HepG2 (cell line): ENCODE data around the gene MGST2. TPM values are rescaled to one million over a fixed set of nuclear protein-coding genes. Genes with fewer than 3 reads are reported as not detected.

Experiments used
- AGO1 ChIP-seq: fragments of 200-400 bp; formaldehyde crosslinking; IDR thresholded peaks from 2 replicates; pipeline ENCODE4 v1.6.1; 2017; ENCODE audit warnings: mild to moderate bottlenecking, low read depth, low read length, moderate library complexity; ENCODE audit not compliant: poor library complexity, severe bottlenecking
- BRCA1 ChIP-seq: sonication (generic); formaldehyde crosslinking; IDR thresholded peaks from 2 replicates; pipeline ENCODE4 v1.4.0; 2020; ENCODE audit warnings: missing genetic modification reagents
- CBX5 ChIP-seq: sonication (generic); formaldehyde crosslinking; IDR thresholded peaks from 2 replicates; pipeline ENCODE4 v1.4.0; 2020; ENCODE audit warnings: missing genetic modification reagents, borderline replicate concordance
- HDAC2 ChIP-seq: sonication (generic); formaldehyde crosslinking; IDR thresholded peaks from 2 replicates; pipeline ENCODE4 v1.4.0; 2020; ENCODE audit warnings: missing genetic modification reagents
- HMGA1 ChIP-seq: sonication (generic); formaldehyde crosslinking; conservative IDR thresholded peaks from 2 replicates; pipeline ENCODE4 v1.4.0; 2020; ENCODE audit warnings: missing genetic modification reagents
- KDM2A ChIP-seq: sonication (generic); formaldehyde crosslinking; IDR thresholded peaks from 2 replicates; pipeline ENCODE4 v1.4.0; 2020; ENCODE audit warnings: low read depth, missing genetic modification reagents, borderline replicate concordance
- MIER3 ChIP-seq: IDR thresholded peaks from 2 replicates; pipeline ENCODE4 v1.6.1; 2016; ENCODE audit warnings: missing compliant biosample characterization, borderline replicate concordance
- NCOA2 ChIP-seq: sonication (generic); formaldehyde crosslinking; IDR thresholded peaks from 2 replicates; pipeline ENCODE4 v1.8.0; 2022; ENCODE audit warnings: inconsistent platforms
- RARG ChIP-seq: sonication (generic); formaldehyde crosslinking; IDR thresholded peaks from 2 replicates; pipeline ENCODE4 v1.4.0; 2020; ENCODE audit warnings: low read depth, mild to moderate bottlenecking, missing genetic modification reagents
- SMC3 ChIP-seq: IDR thresholded peaks from 2 replicates; pipeline ENCODE4 v1.6.1; 2011; ENCODE audit warnings: low read length, improper control_type of control experiment
- SP5 ChIP-seq: IDR thresholded peaks from 2 replicates; pipeline ENCODE4 v1.6.1; 2016; ENCODE audit warnings: low read depth, borderline replicate concordance
- TGIF2 ChIP-seq: IDR thresholded peaks from 2 replicates; pipeline ENCODE4 v1.6.1; 2016; ENCODE audit warnings: control low read depth, missing compliant biosample characterization
- TOE1 ChIP-seq: sonication (generic); formaldehyde crosslinking; IDR thresholded peaks from 2 replicates; pipeline ENCODE4 v1.4.0; 2020; ENCODE audit warnings: mild to moderate bottlenecking, missing genetic modification reagents
- ZBTB4 ChIP-seq: sonication (generic); formaldehyde crosslinking; IDR thresholded peaks from 2 replicates; pipeline ENCODE4 v1.4.0; 2020; ENCODE audit warnings: missing genetic modification reagents, mild to moderate bottlenecking, borderline replicate concordance
- ZFX ChIP-seq: sonication (generic); formaldehyde crosslinking; IDR thresholded peaks from 2 replicates; pipeline ENCODE4 v1.4.0; 2020; ENCODE audit warnings: mild to moderate bottlenecking, low read depth, missing genetic modification reagents, moderate library complexity
- ZMYM4 ChIP-seq: sonication (generic); formaldehyde crosslinking; IDR thresholded peaks from 2 replicates; pipeline ENCODE4 v1.8.1; 2023; ENCODE audit warnings: mild to moderate bottlenecking, missing genetic modification reagents
- ZNF562 ChIP-seq: sonication (generic); formaldehyde crosslinking; IDR thresholded peaks from 2 replicates; pipeline ENCODE4 v1.8.0; 2022; ENCODE audit warnings: missing genetic modification reagents, borderline replicate concordance
- ZNF614 ChIP-seq: IDR thresholded peaks from 2 replicates; pipeline ENCODE4 v1.6.1; 2018; ENCODE audit warnings: missing biosample characterization, missing genetic modification reagents, inconsistent platforms, borderline replicate concordance
- ZNF747 ChIP-seq: sonication (generic); formaldehyde crosslinking; IDR thresholded peaks from 2 replicates; pipeline ENCODE4 v1.8.1; 2023; ENCODE audit warnings: missing genetic modification reagents, mild to moderate bottlenecking, borderline replicate concordance
- polyA plus RNA-seq, 8 experiments: library from polyadenylated mRNA; depleted of rRNA in 3 of 8; stranded (reverse) in 7 of 8; unstranded in 1 of 8; fragments of >200 nt; fragmentation: Illumina TruSeq in 4 of 8; extraction: Trizol in 4 of 8; gene quantifications; 2 replicates each; pipeline versions ENCODE4 v1.2.1 to v1.2.3, GENCODE V29; 2011 to 2016; ENCODE audit warnings: low read depth in 4 of 8, missing spikeins in 1 of 8, mixed read lengths in 1 of 8; ENCODE audit not compliant: insufficient read depth in 1 of 8
- total RNA-seq, 5 experiments: library from RNA; depleted of rRNA; stranded (reverse); fragments of >200 nt; fragmentation: Illumina TruSeq; extraction: Trizol; gene quantifications; 2 replicates each; pipeline ENCODE4 v1.2.3, GENCODE V29; 2016; ENCODE audit warnings: low read depth in 1 of 5
- TF ChIP-seq, protein P1 (sequence below): sonication (generic); formaldehyde crosslinking; IDR thresholded peaks from 2 replicates; pipeline ENCODE4 v1.4.0; 2020; ENCODE audit warnings: missing genetic modification reagents
- TF ChIP-seq, protein P2 (sequence below): sonication (generic); formaldehyde crosslinking; IDR thresholded peaks from 2 replicates; pipeline ENCODE4 v1.4.0; 2020; ENCODE audit warnings: missing genetic modification reagents
- TF ChIP-seq, protein P3 (sequence below): sonication (generic); formaldehyde crosslinking; IDR thresholded peaks from 2 replicates; pipeline ENCODE4 v1.4.0; 2020; ENCODE audit warnings: mild to moderate bottlenecking, missing genetic modification reagents

Gene MGST2
- total and polyA plus RNA-seq, 2 of the 13 experiments (the other 11 are each of a cell fraction or from before 2014, with no cell fraction given): 205 to 416 TPM

DNA sequence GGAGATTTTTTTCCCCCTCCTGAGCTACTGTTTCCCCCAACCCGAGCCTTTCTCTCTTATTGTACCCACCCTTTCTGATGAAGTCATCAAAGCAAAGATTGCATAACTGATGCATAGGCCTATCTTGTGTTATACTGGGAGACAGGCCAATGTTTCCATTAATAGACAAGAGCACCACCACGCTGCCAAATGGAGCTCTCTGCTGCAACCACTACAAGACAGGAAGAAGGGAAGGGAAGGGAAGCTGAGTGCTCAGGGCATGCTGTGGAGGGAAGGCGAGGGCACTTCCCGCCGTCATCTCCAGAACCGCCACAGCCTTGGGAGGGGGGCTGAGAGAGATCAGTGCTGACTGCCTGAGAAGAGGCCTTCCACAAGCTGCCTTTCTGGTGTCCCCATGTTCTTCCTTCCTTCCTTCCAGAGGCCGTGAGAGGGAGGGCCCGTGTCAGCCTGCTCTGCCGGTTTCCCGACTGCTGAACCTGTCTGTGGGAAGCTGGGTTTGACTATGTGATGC is 75.0 kb downstream of the MGST2 start (continued):
- peak; percentile 37; the same call in 1 of the 2 replicates for TF ChIP-seq ZBTB4 (CRISPR knock-in tag)
- no peak for TF ChIP-seq SP5 (CRISPR knock-in tag)
- TF ChIP-seq ZMYM4 (CRISPR knock-in tag): 0 out of 2 replicates have a peak, but pooled peaks have one; percentile 22
- TF ChIP-seq ZFX (CRISPR knock-in tag): peak; percentile 50; the same call in 1 of the 2 replicates
- TF ChIP-seq RARG (CRISPR knock-in tag): no peak
- TF ChIP-seq, protein P1, sequence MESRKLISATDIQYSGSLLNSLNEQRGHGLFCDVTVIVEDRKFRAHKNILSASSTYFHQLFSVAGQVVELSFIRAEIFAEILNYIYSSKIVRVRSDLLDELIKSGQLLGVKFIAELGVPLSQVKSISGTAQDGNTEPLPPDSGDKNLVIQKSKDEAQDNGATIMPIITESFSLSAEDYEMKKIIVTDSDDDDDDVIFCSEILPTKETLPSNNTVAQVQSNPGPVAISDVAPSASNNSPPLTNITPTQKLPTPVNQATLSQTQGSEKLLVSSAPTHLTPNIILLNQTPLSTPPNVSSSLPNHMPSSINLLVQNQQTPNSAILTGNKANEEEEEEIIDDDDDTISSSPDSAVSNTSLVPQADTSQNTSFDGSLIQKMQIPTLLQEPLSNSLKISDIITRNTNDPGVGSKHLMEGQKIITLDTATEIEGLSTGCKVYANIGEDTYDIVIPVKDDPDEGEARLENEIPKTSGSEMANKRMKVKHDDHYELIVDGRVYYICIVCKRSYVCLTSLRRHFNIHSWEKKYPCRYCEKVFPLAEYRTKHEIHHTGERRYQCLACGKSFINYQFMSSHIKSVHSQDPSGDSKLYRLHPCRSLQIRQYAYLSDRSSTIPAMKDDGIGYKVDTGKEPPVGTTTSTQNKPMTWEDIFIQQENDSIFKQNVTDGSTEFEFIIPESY (CRISPR knock-in tag): peak; percentile 90
- TF ChIP-seq HDAC2 (CRISPR knock-in tag): peak; percentile 17; the same call in 1 of the 2 replicates
- TF ChIP-seq ZNF614 (CRISPR knock-in tag): no peak
- TF ChIP-seq ZNF747: 0 out of 2 replicates have a peak, but pooled peaks have one; percentile 48
- TF ChIP-seq, protein P2, sequence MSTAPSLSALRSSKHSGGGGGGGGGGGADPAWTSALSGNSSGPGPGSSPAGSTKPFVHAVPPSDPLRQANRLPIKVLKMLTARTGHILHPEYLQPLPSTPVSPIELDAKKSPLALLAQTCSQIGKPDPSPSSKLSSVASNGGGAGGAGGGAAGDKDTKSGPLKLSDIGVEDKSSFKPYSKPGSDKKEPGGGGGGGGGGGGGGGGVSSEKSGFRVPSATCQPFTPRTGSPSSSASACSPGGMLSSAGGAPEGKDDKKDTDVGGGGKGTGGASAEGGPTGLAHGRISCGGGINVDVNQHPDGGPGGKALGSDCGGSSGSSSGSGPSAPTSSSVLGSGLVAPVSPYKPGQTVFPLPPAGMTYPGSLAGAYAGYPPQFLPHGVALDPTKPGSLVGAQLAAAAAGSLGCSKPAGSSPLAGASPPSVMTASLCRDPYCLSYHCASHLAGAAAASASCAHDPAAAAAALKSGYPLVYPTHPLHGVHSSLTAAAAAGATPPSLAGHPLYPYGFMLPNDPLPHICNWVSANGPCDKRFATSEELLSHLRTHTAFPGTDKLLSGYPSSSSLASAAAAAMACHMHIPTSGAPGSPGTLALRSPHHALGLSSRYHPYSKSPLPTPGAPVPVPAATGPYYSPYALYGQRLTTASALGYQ (CRISPR knock-in tag): no peak
- TF ChIP-seq NCOA2 (CRISPR knock-in tag): peak; percentile 51; the same call in 1 of the 2 replicates
- TF ChIP-seq HMGA1 (CRISPR knock-in tag): no peak
- no peak for TF ChIP-seq KDM2A (CRISPR knock-in tag)
- no peak for TF ChIP-seq AGO1
- peak; percentile 19; the same call in 1 of the 2 replicates for TF ChIP-seq TGIF2 (CRISPR knock-in tag)
- TF ChIP-seq BRCA1 (CRISPR knock-in tag): no peak
- 0 out of 2 replicates have a peak, but pooled peaks have one; percentile 37 for TF ChIP-seq CBX5 (CRISPR knock-in tag)
- TF ChIP-seq TOE1 (CRISPR knock-in tag): no peak
- no peak for TF ChIP-seq ZNF562 (CRISPR knock-in tag)
- TF ChIP-seq MIER3 (CRISPR knock-in tag): peak; percentile 38; the same call in 1 of the 2 replicates
- TF ChIP-seq SMC3: peak; percentile 34; the same call in 1 of the 2 replicates
- TF ChIP-seq, protein P3, sequence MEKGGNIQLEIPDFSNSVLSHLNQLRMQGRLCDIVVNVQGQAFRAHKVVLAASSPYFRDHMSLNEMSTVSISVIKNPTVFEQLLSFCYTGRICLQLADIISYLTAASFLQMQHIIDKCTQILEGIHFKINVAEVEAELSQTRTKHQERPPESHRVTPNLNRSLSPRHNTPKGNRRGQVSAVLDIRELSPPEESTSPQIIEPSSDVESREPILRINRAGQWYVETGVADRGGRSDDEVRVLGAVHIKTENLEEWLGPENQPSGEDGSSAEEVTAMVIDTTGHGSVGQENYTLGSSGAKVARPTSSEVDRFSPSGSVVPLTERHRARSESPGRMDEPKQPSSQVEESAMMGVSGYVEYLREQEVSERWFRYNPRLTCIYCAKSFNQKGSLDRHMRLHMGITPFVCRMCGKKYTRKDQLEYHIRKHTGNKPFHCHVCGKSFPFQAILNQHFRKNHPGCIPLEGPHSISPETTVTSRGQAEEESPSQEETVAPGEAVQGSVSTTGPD (CRISPR knock-in tag): no peak
